Central memory CD8-positive, alpha-beta T cell (primary cell): ENCODE results near the gene GCFC2.

Experiments used
- ATAC-seq: fragments of 150-1000 bp; cut with Tn5 transposase; replicated peaks from 2 replicates; pipeline ENCODE4 v1.10.0; 2022; ENCODE audit warnings: mild to moderate bottlenecking, moderate FRiP score, moderate number of reproducible peaks; ENCODE audit not compliant: poor library complexity, severe bottlenecking; ENCODE audit errors: extremely low read depth
- DNase-seq, 2 donors: peaks; one replicate each; pipeline ENCODE4 v3.0.0; 2021; ENCODE audit warnings: low spot score in 2 of 2
- H3K27ac Mint-ChIP-seq: one replicate; pipeline ENCODE4 v1.8.0; 2022; ENCODE audit warnings: low read depth, mild to moderate bottlenecking, moderate library complexity, mixed read lengths
- H3K27me3 Mint-ChIP-seq: one replicate; pipeline ENCODE4 v1.8.0; 2022; ENCODE audit warnings: mixed read lengths
- H3K36me3 Mint-ChIP-seq: one replicate; pipeline ENCODE4 v1.8.0; 2022; ENCODE audit warnings: mild to moderate bottlenecking, moderate library complexity, mixed read lengths; ENCODE audit not compliant: insufficient read depth
- H3K4me1 Mint-ChIP-seq: one replicate; pipeline ENCODE4 v1.8.0; 2022; ENCODE audit warnings: mixed read lengths
- H3K4me3 Mint-ChIP-seq: one replicate; pipeline ENCODE4 v1.8.0; 2022; ENCODE audit warnings: mild to moderate bottlenecking, moderate library complexity, mixed read lengths
- H3K9me3 Mint-ChIP-seq: one replicate; pipeline ENCODE4 v1.8.0; 2022; ENCODE audit warnings: mixed read lengths

GCFC2 gene

DNA sequence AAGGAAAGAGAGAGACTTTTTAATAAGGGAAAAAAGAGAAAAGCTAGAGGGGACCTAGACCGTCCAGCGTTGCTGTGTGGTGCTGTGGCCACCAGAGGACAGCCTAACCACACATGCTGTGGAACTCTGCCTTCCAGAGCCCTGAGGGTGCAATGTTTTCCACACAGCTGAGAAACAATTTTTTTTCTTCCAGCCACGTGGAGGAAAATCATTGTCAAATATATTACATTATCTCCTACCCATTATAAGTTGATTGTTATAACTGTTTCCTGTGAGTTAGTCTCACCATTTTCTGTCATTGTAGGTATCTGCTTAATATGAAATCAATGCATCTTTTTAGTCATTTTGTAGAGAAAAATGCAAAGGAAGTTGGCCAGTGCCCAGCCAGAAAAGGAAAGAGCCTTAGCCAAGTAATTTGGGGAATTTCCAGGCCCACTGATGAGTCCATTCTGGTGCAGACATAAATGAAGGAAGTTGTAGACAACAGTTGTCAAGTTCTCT lies 70.0 kb downstream of the GCFC2 start:
- H3K9me3 Mint-ChIP-seq = no peaks in the 10 kb centered on the region

DNA sequence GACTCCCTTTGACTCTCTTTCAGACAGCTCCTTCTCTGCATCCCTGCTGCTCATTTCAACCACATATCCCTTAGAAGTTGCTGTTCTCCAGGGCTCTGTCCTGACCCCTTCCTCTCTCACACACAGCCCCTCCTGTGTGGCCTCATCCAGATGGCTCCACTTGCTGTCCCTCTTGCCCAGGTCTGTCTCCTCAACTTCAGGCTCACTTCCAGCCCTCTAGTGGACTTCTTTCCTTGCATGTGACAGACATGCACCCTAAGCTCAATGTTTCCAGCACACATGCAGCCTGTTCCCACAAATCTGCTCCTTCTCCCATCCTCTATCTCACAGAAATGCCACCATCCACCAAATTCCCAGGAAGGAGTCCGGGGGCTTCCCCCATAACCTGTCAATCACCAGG lies 73.1 kb downstream of the GCFC2 start:
- ATAC-seq = no peak
- Mint-ChIP-seq H3K4me1 (no peaks in the 10 kb centered on the region), H3K27me3 (peaks cover 46% of the 10 kb centered on the region), H3K27ac (no peak overlapping the region), H3K4me3 (no peak overlapping the region), H3K9me3 (no peaks in the 10 kb centered on the region), H3K36me3 (no peaks in the 10 kb centered on the region)
- DNase-seq = no peak

More for the DNA sequence above, 70.0 kb downstream of the GCFC2 start:
- Mint-ChIP-seq H3K36me3 (peaks cover 2% of the 10 kb centered on the region), H3K27me3 (peaks cover 40% of the 10 kb centered on the region), H3K4me3 (no peak overlapping the region), H3K27ac (no peak overlapping the region), H3K4me1 (no peaks in the 10 kb centered on the region)
- DNase-seq = peak in 1 of 2 donors; percentile 24
- peak; percentile 82 for ATAC-seq

DNA sequence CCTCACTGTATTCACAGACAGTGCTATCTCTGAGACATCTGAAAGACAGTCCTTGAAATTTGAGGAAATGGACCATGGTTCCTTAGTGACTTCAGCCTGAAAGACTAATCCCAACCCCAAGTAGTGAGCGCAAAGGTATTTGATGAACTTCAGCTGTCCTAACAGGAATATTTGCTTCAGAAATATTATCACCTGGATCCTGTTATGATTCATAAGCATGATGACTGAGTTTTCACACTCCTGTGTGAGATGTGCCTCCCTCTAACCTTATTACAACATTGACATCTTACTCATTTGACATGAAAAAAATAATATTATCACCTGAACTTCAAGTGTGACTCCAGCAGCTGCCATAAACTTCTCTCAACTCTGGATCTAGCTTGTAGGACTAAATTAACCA lies 75.8 kb downstream of the GCFC2 start:
- H3K36me3 Mint-ChIP-seq = no peaks in the 10 kb centered on the region
- H3K4me3 Mint-ChIP-seq = no peak overlapping the region
- DNase-seq = no peak
- no peak for ATAC-seq
- peaks cover 71% of the 10 kb centered on the region for H3K27me3 Mint-ChIP-seq
- no peak overlapping the region for H3K27ac Mint-ChIP-seq
- no peaks in the 10 kb centered on the region for H3K4me1 Mint-ChIP-seq
- H3K9me3 Mint-ChIP-seq = no peaks in the 10 kb centered on the region

DNA sequence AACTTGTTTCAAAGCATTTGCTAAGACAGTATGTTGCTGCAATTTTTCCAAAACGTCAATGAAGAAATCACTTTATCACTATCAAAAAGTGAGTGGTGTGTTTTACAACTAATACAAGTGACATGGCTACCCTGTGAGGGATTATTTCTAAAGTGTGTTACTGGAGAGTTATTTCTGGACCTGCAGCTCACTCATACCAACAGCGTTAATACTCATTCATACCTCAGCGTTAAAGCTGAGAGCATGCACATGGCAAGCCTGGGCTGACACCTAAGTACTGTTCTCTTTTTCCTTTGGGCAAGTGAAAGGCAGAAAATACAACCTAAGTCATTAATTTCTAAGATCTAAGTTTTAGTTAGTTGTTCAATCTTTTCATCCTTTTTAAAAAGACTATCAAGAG lies 77.1 kb downstream of the GCFC2 start:
- Mint-ChIP-seq H3K9me3 (no peaks in the 10 kb centered on the region), H3K27ac (no peak overlapping the region), H3K4me3 (no peak overlapping the region), H3K4me1 (no peaks in the 10 kb centered on the region), H3K27me3 (peaks cover 70% of the 10 kb centered on the region), H3K36me3 (no peaks in the 10 kb centered on the region)
- ATAC-seq (no peak), DNase-seq (no peak)

DNA sequence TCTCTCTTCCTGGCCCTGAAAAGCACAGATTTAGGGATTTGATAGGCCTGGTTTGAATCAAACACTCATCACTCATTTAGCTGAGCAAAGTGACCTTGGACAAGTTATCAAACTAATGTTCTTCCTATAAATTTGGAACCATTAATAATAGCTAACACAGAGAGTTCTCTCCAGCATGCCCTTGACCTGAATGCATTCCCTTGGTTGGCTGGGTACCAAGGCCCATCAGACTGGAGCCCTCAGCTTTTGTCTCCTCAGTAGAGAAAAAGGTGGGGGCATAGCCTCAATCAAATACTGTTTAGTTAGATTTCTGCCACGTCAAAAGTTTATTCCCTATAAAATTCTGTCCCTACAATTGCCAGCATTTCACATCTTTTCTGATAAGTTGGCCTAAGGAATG lies 77.9 kb downstream of the GCFC2 start:
- H3K27me3 Mint-ChIP-seq = peaks cover 66% of the 10 kb centered on the region

DNA sequence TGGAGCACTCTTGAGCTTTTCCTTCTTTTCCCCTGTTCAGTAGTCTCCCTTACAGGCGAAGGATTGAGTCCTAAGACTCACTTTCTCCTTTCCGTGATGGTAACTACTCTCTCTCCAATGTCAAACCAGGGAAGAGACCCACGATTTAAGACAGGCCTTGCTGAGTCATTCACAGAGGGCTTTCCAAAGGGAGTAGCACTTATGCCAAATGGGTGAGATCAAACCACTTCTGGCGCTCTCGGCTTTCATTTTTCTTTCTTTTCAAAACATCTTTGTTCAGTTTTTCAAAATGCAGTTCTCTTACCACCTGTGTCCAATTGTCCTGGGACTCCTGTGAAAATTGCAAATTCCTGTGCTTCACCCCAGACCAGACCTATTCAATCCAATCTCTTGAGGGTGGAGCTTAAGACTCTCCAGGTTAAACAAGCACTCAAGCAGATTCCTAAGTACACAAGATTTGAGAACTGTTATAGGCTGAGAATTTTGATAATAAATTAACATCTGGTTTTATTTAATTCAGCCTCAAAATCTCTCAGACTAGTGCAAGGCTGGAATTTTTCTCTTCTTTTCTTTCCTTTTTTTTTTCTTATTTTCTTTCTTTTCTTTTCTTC lies 78.5 kb downstream of the GCFC2 start:
- Mint-ChIP-seq H3K36me3 (no peaks in the 10 kb centered on the region), H3K4me3 (no peak overlapping the region), H3K27me3 (peaks cover 60% of the 10 kb centered on the region), H3K4me1 (no peaks in the 10 kb centered on the region), H3K27ac (no peak overlapping the region), H3K9me3 (no peaks in the 10 kb centered on the region)
- no peak for ATAC-seq
- DNase-seq = no peak

More for the DNA sequence above, 77.9 kb downstream of the GCFC2 start:
- no peak for ATAC-seq
- no peaks in the 10 kb centered on the region for H3K4me1 Mint-ChIP-seq
- no peak overlapping the region for H3K4me3 Mint-ChIP-seq
- no peaks in the 10 kb centered on the region for H3K36me3 Mint-ChIP-seq
- H3K27ac Mint-ChIP-seq = no peak overlapping the region
- no peaks in the 10 kb centered on the region for H3K9me3 Mint-ChIP-seq
- DNase-seq = no peak

DNA sequence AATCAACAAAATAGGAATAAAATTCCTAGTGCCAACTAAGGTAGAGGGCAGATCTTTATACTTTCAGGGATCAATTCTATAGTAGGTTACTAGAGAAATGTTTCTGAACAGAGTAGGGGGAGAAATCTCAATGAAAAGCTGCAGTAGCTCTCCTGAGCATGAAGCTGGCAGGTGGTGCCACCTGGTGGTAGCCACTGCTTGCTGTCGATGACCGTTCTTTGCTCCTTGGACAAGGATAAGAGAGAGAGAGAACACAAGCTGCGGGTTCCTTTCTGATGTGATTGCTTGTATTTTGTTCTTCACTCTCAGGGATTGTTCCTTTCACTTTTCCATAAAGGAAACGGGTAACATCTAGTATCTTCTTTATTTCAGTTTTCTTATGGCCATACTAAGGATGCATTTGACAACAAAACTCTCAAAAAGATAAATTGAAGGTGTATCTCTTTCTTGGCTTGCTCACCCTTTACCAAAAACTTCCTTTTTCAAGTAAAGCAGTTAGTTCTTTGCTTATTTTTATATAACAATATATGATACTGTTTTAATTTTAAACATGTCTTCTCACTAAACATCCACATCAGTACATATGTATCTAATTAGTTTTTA lies 82.7 kb downstream of the GCFC2 start:
- Mint-ChIP-seq H3K4me3 (no peak overlapping the region), H3K27ac (no peak overlapping the region), H3K4me1 (no peaks in the 10 kb centered on the region), H3K36me3 (no peaks in the 10 kb centered on the region), H3K9me3 (no peaks in the 10 kb centered on the region), H3K27me3 (peaks cover 63% of the 10 kb centered on the region)
- no peak for ATAC-seq
- DNase-seq = peak in 1 of 2 donors; percentile 20

DNA sequence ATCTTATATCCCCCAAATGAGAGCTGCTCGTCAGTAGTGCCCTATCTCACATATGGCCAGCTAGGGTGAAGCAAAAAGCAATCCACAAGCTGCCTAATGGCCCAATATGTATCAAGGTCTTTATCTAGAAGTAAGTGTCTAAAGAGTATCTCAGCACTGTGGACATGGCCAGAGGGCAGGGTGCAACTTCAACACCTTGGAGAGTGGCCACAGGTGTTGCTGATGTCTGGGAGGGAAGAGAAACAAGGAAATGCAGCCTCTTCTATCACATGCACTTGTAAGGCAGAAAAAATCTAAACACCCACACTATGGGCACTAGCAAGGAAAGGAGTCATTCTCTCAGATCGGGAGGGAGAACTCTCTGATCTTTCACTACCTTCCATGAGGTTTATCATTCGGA lies 87.8 kb downstream of the GCFC2 start:
- Mint-ChIP-seq H3K27ac (no peak overlapping the region), H3K4me3 (no peak overlapping the region), H3K4me1 (no peaks in the 10 kb centered on the region)

DNA sequence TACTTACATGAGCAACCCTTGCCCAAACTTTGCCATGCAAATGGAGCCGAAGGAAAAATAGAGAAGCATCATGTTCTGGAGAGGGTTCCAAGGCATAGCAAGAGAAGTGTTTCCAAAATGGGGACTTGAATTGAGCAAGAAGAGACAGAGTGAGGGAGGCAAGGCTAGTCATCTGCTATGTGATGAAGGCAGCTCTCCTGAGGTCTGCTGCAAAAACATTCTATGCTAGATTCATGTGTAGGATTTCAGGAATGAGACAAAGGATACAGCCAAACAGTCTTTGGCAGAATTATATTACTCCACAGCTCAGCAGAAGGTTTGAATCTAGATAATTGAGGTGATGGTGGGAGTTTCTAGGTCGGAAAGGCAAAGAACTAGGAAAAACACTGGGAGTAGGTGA lies 88.2 kb downstream of the GCFC2 start:
- H3K4me3 Mint-ChIP-seq = no peak overlapping the region
- no peak overlapping the region for H3K27ac Mint-ChIP-seq
- no peaks in the 10 kb centered on the region for H3K9me3 Mint-ChIP-seq
- peaks cover 38% of the 10 kb centered on the region for H3K27me3 Mint-ChIP-seq
- H3K36me3 Mint-ChIP-seq = no peaks in the 10 kb centered on the region
- ATAC-seq = no peak
- H3K4me1 Mint-ChIP-seq = no peaks in the 10 kb centered on the region
- no peak for DNase-seq

More for the DNA sequence above, 87.8 kb downstream of the GCFC2 start:
- no peaks in the 10 kb centered on the region for H3K36me3 Mint-ChIP-seq
- DNase-seq = no peak
- ATAC-seq = no peak
- H3K27me3 Mint-ChIP-seq = peaks cover 38% of the 10 kb centered on the region
- no peaks in the 10 kb centered on the region for H3K9me3 Mint-ChIP-seq

DNA sequence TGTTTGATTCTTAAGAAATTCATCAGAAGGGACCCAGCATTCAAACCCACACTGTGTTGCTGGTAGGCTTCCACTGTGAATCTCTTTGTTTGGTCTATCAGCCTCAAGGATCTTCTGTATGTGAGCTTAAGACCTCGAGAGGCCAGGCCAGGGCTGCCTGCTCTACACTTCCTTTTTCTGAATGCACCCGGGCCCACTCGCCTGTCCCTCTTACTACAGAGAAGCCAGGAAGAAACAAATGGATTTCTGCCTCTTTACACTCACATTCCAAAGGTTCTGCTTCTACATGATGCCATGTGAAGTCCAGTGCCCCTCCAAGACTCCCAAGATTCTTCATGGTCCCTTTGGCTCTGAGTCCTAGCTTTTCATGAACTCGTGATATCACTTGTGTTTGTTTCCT lies 89.5 kb downstream of the GCFC2 start:
- Mint-ChIP-seq H3K4me3 (no peak overlapping the region), H3K27me3 (peaks cover 31% of the 10 kb centered on the region), H3K4me1 (no peaks in the 10 kb centered on the region), H3K36me3 (no peaks in the 10 kb centered on the region), H3K9me3 (no peaks in the 10 kb centered on the region), H3K27ac (no peak overlapping the region)
- ATAC-seq (no peak), DNase-seq (no peak)

DNA sequence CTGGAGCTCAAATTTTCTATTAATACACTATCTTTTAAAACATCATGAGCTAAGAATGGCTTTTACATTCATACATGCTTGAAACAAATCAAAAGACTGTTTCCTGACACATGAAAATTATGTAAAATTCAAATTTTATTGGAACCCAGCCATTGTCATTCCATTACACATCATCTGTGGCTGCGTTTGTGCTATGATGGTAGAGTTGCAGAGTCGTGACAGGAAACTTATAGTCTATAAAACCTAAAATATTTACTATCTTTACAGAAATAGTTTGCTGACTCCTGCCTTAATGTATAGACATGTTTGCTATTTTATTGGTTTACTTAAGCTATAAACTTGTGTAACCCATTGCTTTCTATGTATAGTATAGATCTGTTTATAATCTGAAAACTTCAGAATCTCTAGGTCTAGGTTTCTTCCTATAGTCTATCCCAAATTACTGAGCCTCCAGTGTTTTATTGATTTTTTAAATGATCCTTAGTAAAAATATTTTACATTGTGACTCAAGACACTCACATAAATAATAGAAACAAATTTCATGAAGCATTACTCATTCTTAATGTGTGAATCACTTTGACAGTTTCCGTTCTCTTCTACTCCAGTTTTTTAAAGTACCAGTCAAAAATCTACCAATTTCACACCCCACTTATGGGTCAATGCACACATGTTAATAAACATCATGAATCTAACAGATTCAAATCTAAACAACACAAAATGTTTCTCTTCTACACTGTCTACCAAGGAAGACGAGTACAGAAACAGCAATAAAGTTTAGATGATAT lies 90.6 kb downstream of the GCFC2 start:
- no peak overlapping the region for H3K27ac Mint-ChIP-seq
- H3K9me3 Mint-ChIP-seq = no peaks in the 10 kb centered on the region
- H3K4me1 Mint-ChIP-seq = no peaks in the 10 kb centered on the region
- H3K4me3 Mint-ChIP-seq = no peak overlapping the region
- no peaks in the 10 kb centered on the region for H3K36me3 Mint-ChIP-seq
- no peak for DNase-seq
- peaks cover 27% of the 10 kb centered on the region for H3K27me3 Mint-ChIP-seq
- ATAC-seq = no peak

DNA sequence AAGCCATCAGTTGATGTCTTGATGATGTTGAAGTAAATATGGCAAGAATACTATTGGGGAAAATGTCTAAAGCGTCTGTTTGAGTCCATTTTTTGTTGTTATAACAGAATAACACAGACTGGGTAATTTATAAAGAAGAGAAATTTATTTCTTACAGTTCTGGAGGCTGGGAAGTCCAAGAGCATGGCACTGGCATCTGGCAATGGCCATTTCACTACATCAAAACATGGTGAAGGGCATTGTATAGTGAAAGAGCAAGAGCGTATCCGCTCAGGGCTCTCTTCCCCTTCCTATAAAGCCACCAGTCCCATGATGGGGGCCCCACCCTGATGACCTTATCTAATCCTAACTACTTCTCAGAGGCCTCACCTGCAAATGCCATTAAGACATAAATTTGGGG lies 93.8 kb downstream of the GCFC2 start:
- no peaks in the 10 kb centered on the region for H3K36me3 Mint-ChIP-seq
- DNase-seq (no peak), ATAC-seq (no peak)
- no peaks in the 10 kb centered on the region for H3K4me1 Mint-ChIP-seq
- peaks cover 24% of the 10 kb centered on the region for H3K27me3 Mint-ChIP-seq
- no peaks in the 10 kb centered on the region for H3K9me3 Mint-ChIP-seq
- H3K4me3 Mint-ChIP-seq = no peak overlapping the region
- H3K27ac Mint-ChIP-seq = no peak overlapping the region

DNA sequence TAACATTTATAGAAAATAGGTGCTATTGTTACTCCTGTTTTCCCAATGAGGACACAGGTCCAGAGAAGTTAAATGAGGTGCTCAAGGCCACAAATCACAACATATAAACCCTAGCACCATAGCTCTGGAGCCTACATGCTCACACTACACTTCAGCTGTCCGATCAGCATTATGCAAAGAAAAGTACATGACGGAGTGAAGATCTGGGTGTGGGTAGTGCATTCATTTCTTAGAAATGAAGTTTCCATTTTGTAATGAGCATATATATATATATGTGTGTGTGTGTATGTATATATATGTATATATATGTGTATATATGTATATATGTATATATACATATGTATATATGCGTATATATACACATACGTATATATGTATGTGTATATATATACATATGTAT lies 94.3 kb downstream of the GCFC2 start:
- DNase-seq = no peak
- no peak overlapping the region for H3K27ac Mint-ChIP-seq
- no peak for ATAC-seq
- no peaks in the 10 kb centered on the region for H3K36me3 Mint-ChIP-seq
- no peak overlapping the region for H3K4me3 Mint-ChIP-seq
- H3K27me3 Mint-ChIP-seq = peaks cover 24% of the 10 kb centered on the region
- H3K9me3 Mint-ChIP-seq = no peaks in the 10 kb centered on the region
- no peaks in the 10 kb centered on the region for H3K4me1 Mint-ChIP-seq
